Measurements from ENCODE around the gene SEPTIN1. TPM values are rescaled to one million over a fixed set of nuclear protein-coding genes. Genes with fewer than 3 reads are reported as not detected.

SEPTIN1 gene
- total and polyA plus RNA-seq, 2 of the 13 experiments (the other 11 are each of a cell fraction or from before 2014, with no cell fraction given): 0.18 to 0.67 TPM

DNA sequence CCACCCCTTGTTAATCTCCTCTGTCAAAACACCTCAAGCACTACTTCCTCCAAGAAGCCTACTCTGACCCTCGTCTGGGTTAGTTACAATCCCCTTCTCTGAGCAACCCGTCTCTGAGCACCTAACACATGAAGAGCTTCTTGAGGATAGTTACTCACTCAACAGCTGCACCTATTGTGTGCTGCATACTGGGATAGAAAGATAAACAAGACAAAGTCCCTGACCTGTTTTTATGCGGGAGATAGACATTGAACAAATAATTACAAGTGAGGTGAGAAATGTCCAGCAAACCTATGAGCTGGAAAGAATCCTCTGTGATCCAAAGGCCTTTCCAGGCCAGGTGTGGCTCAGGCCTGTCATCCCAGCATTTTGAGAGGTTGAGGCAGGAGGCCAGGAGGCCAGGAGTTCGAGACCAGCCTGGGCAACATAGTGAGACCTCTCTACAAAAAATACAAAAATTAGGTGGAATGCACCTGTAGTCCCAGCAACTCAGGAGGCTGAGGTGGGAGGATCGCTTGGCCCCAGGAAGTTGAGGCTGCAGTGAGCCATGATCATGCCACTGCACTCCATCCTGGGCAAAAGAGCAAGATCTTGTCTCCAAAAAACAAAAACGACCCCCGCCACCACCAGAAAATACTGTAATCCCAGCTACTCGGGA, 19.5 kb upstream of the SEPTIN1 start (continued):
- TF ChIP-seq, protein P1, sequence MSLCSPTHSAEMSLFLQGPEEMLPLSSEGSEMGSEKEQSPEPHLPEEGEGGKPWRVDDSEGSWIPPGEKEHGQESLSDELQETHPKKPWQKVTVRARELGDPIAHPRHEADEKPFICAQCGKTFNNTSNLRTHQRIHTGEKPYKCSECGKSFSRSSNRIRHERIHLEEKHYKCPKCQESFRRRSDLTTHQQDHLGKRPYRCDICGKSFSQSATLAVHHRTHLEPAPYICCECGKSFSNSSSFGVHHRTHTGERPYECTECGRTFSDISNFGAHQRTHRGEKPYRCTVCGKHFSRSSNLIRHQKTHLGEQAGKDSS (CRISPR knock-in tag; IDR thresholded peaks at IDR 0.05; ENCODE audit: borderline replicate concordance, low read depth): no peak; the same call in 1 of the 2 replicates
- TF ChIP-seq ELF4 (CRISPR knock-in tag; IDR thresholded peaks at IDR 0.05; ENCODE audit: borderline replicate concordance) (no peak), HNRNPL (IDR thresholded peaks at IDR 0.05; ENCODE audit: low read depth, low read length) (no peak), ZNF563 (CRISPR knock-in tag; IDR thresholded peaks at IDR 0.05) (no peak), GATA4 (IDR thresholded peaks at IDR 0.05; ENCODE audit: borderline replicate concordance, low read depth) (no peak; the same call in 1 of the 2 replicates), ZNF263 (CRISPR knock-in tag; IDR thresholded peaks at IDR 0.05) (no peak), ZNF343 (CRISPR knock-in tag; IDR thresholded peaks at IDR 0.05) (no peak), DPF2 (CRISPR knock-in tag; IDR thresholded peaks at IDR 0.05; ENCODE audit: borderline replicate concordance, low read depth) (peak; percentile 78; the same call in 1 of the 2 replicates), SOX6 (IDR thresholded peaks at IDR 0.05) (no peak), SOX6 (CRISPR knock-in tag; IDR thresholded peaks at IDR 0.05) (peak; percentile 94), NFKBIZ (CRISPR knock-in tag; IDR thresholded peaks at IDR 0.05) (0 out of 2 replicates have a peak, but pooled peaks have one; percentile 28), ETV5 (CRISPR knock-in tag; IDR thresholded peaks at IDR 0.05; ENCODE audit: borderline replicate concordance) (no peak), ATF7-NPFF (CRISPR knock-in tag; IDR thresholded peaks at IDR 0.05; ENCODE audit: low read depth) (no peak), EEA1 (CRISPR knock-in tag; IDR thresholded peaks at IDR 0.05; ENCODE audit: borderline replicate concordance) (no peak), CEBPB (IDR thresholded peaks at IDR 0.05; ENCODE audit: borderline replicate concordance, low read depth, low read length) (no peak), DNMT1 (CRISPR knock-in tag; IDR thresholded peaks at IDR 0.05) (no peak), ZNF720 (CRISPR knock-in tag; IDR thresholded peaks at IDR 0.05) (no peak), ZNF772 (CRISPR knock-in tag; IDR thresholded peaks at IDR 0.05) (no peak; the same call in 1 of the 2 replicates), CBFB (CRISPR knock-in tag; IDR thresholded peaks at IDR 0.05) (no peak; the same call in 1 of the 2 replicates), ARID2 (CRISPR knock-in tag; IDR thresholded peaks at IDR 0.05; ENCODE audit: borderline replicate concordance) (no peak), ZNF672 (CRISPR knock-in tag; IDR thresholded peaks at IDR 0.05) (no peak), ZNF792 (CRISPR knock-in tag; IDR thresholded peaks at IDR 0.05) (peak; percentile 99)
- TF ChIP-seq, protein P2, sequence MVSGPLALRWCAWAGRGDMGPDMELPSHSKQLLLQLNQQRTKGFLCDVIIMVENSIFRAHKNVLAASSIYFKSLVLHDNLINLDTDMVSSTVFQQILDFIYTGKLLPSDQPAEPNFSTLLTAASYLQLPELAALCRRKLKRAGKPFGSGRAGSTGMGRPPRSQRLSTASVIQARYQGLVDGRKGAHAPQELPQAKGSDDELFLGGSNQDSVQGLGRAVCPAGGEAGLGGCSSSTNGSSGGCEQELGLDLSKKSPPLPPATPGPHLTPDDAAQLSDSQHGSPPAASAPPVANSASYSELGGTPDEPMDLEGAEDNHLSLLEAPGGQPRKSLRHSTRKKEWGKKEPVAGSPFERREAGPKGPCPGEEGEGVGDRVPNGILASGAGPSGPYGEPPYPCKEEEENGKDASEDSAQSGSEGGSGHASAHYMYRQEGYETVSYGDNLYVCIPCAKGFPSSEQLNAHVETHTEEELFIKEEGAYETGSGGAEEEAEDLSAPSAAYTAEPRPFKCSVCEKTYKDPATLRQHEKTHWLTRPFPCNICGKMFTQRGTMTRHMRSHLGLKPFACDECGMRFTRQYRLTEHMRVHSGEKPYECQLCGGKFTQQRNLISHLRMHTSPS (CRISPR knock-in tag; IDR thresholded peaks at IDR 0.05; ENCODE audit: low read depth): peak; percentile 21; the same call in 1 of the 2 replicates
- TF ChIP-seq, protein P3, sequence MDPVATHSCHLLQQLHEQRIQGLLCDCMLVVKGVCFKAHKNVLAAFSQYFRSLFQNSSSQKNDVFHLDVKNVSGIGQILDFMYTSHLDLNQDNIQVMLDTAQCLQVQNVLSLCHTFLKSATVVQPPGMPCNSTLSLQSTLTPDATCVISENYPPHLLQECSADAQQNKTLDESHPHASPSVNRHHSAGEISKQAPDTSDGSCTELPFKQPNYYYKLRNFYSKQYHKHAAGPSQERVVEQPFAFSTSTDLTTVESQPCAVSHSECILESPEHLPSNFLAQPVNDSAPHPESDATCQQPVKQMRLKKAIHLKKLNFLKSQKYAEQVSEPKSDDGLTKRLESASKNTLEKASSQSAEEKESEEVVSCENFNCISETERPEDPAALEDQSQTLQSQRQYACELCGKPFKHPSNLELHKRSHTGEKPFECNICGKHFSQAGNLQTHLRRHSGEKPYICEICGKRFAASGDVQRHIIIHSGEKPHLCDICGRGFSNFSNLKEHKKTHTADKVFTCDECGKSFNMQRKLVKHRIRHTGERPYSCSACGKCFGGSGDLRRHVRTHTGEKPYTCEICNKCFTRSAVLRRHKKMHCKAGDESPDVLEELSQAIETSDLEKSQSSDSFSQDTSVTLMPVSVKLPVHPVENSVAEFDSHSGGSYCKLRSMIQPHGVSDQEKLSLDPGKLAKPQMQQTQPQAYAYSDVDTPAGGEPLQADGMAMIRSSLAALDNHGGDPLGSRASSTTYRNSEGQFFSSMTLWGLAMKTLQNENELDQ (CRISPR knock-in tag; IDR thresholded peaks at IDR 0.05; ENCODE audit: borderline replicate concordance): no peak
